Neuronal stem cell (in vitro differentiated cells): ENCODE results near the gene ZDHHC11.
"Not testable (repeated sequence)": the region's sequence is repeated elsewhere in the genome, so short reads cannot be mapped to it uniquely, and the experiment has no call there.

Experiments used
- DNase-seq: peaks from one replicate; pipeline ENCODE4 v3.0.0-alpha.2; 2013; ENCODE audit warnings: low spot score
- H2AFZ ChIP-seq: one replicate; pipeline ENCODE4 v1.6.1; 2013; ENCODE audit warnings: mild to moderate bottlenecking, low read length, inconsistent platforms
- H2AK5ac ChIP-seq: 2 replicates; pipeline ENCODE4 v1.6.1; 2013; ENCODE audit warnings: low read depth, mild to moderate bottlenecking, inconsistent platforms, low read length, moderate library complexity, mixed read lengths
- H2BK120ac ChIP-seq: 2 replicates; pipeline ENCODE4 v1.6.1; 2013; ENCODE audit warnings: low read depth, mild to moderate bottlenecking, inconsistent platforms, low read length, moderate library complexity, mixed read lengths
- H2BK12ac ChIP-seq: one replicate; pipeline ENCODE4 v1.6.1; 2013; ENCODE audit warnings: low read length, inconsistent platforms
- H2BK15ac ChIP-seq: 2 replicates; pipeline ENCODE4 v1.6.1; 2013; ENCODE audit warnings: mild to moderate bottlenecking, low read length, inconsistent platforms, mixed read lengths
- H2BK5ac ChIP-seq: one replicate; pipeline ENCODE4 v1.6.1; 2013; ENCODE audit warnings: inconsistent platforms, mild to moderate bottlenecking, low read length, moderate library complexity
- H3K14ac ChIP-seq: one replicate; pipeline ENCODE4 v1.6.1; 2013; ENCODE audit warnings: low read length, inconsistent platforms
- H3K18ac ChIP-seq: 2 replicates; pipeline ENCODE4 v1.6.1; 2013; ENCODE audit warnings: low read length, inconsistent platforms
- H3K23ac ChIP-seq: 2 replicates; pipeline ENCODE4 v1.6.1; 2013; ENCODE audit warnings: low read depth, mild to moderate bottlenecking, mixed read lengths, low read length, inconsistent platforms; ENCODE audit not compliant: poor library complexity
- H3K27ac ChIP-seq: replicated peaks from 3 replicates; pipeline ENCODE4 v1.5.1; 2013; ENCODE audit warnings: low read length, inconsistent platforms
- H3K27me3 ChIP-seq, 3 experiments: 2 replicates each; pipeline ENCODE4 v1.6.1; 2013; ENCODE audit warnings: low read length in 3 of 3, mild to moderate bottlenecking in 2 of 3, inconsistent platforms in 1 of 3, low read depth in 1 of 3, mixed read lengths in 1 of 3, moderate library complexity in 1 of 3; ENCODE audit not compliant: control insufficient read depth in 3 of 3, insufficient read depth in 3 of 3
- H3K36me3 ChIP-seq, 2 donors: replicated peaks in 1 of 2; 2 replicates each; pipeline ENCODE4 v1.6.1; 2013; ENCODE audit warnings: low read length in 2 of 2; ENCODE audit not compliant: control insufficient read depth in 2 of 2, insufficient read depth in 2 of 2
- H3K4ac ChIP-seq: 2 replicates; pipeline ENCODE4 v1.6.1; 2013; ENCODE audit warnings: inconsistent platforms, mild to moderate bottlenecking, low read length, moderate library complexity
- H3K4me1 ChIP-seq, 2 donors: 1 replicate in 1 of 2; 2 replicates in 1 of 2; pipeline ENCODE4 v1.6.1; 2013; ENCODE audit warnings: low read length in 2 of 2, low read depth in 1 of 2; ENCODE audit not compliant: control insufficient read depth in 2 of 2, insufficient read depth in 1 of 2
- H3K4me2 ChIP-seq: one replicate; pipeline ENCODE4 v1.6.1; 2013; ENCODE audit warnings: mild to moderate bottlenecking, low read length, inconsistent platforms; ENCODE audit not compliant: insufficient read depth, poor library complexity, severe bottlenecking
- H3K4me3 ChIP-seq, 2 donors: 2 replicates each; pipeline ENCODE4 v1.5.1; 2013; ENCODE audit warnings: low read length in 2 of 2, mild to moderate bottlenecking in 2 of 2, inconsistent platforms in 1 of 2, moderate library complexity in 1 of 2
- H3K79me1 ChIP-seq: one replicate; pipeline ENCODE4 v1.6.1; 2013; ENCODE audit warnings: low read depth, mild to moderate bottlenecking, inconsistent platforms, low read length, moderate library complexity
- H3K9ac ChIP-seq: one replicate; pipeline ENCODE4 v1.6.1; 2013; ENCODE audit warnings: mild to moderate bottlenecking, low read depth, low read length, inconsistent platforms; ENCODE audit not compliant: poor library complexity
- H3K9me3 ChIP-seq, 2 donors: replicated peaks in 1 of 2; 2 replicates each; pipeline versions ENCODE3 to v1.6.1; 2013; ENCODE audit warnings: low read length in 2 of 2, mild to moderate bottlenecking in 2 of 2, inconsistent platforms in 1 of 2, low read depth in 1 of 2, mixed read lengths in 1 of 2, moderate library complexity in 1 of 2; ENCODE audit not compliant: control insufficient read depth in 2 of 2, insufficient read depth in 1 of 2
- H4K8ac ChIP-seq: one replicate; pipeline ENCODE4 v1.6.1; 2013; ENCODE audit warnings: low read depth, mild to moderate bottlenecking, inconsistent platforms, low read length, moderate library complexity
- H4K91ac ChIP-seq: one replicate; pipeline ENCODE4 v1.6.1; 2013; ENCODE audit warnings: low read length, low read depth, mild to moderate bottlenecking, inconsistent platforms; ENCODE audit not compliant: poor library complexity
- WGBS, 2 donors: extraction: QIAGEN DNeasy Blood & Tissue Kit; methylation state at CpG; one replicate each; pipeline ENCODE4 v1.1.7; 2013; ENCODE audit warnings: missing lambda C conversion rate in 2 of 2, mixed read lengths in 1 of 2; ENCODE audit not compliant: insufficient read length in 2 of 2, insufficient replicate concordance in 1 of 2; ENCODE audit errors: extremely low coverage in 2 of 2; 5-methylcytosine and 5-hydroxymethylcytosine counted together

Gene ZDHHC11

DNA sequence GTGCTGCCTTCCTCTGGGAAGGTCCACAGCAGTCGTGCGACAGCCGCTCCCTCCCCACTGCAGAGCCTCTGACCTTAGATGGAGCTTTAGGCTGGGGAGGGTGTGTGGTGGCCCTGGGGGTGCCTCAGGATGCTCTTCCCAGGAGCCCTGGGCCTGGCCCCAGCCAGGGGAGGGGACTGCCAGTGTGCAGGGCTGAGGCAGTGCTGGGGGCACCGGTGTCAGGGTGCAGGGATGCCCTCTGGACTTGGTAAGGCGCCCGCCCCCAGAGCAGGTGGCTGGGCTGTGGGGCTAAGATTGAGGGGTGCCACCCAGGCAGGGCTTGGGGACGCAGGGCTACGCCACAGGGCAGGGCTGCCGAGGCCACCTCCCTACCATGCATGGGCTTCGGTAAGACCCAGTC is 80.2 kb downstream of the ZDHHC11 start:
- Histone ChIP-seq H2AK5ac (peak overlapping the region; percentile 40), H3K14ac (peak overlapping the region; percentile 14), H2BK15ac (peak overlapping the region; percentile 27), H3K36me3 (peaks cover 0 to 15% of the 10 kb centered on the region in 2 donors), H2BK12ac (peak overlapping the region; percentile 59), H3K18ac (peak overlapping the region; percentile 91)
- not testable (repeated sequence) for H3K4me2 ChIP-seq, H3K9me3 ChIP-seq, H2BK120ac ChIP-seq, H2BK5ac ChIP-seq, H3K9ac ChIP-seq, H4K91ac ChIP-seq, H2AFZ ChIP-seq, H3K4me1 ChIP-seq, H3K27ac ChIP-seq, H3K27me3 ChIP-seq, H4K8ac ChIP-seq, H3K4me3 ChIP-seq, H3K4ac ChIP-seq, H3K23ac ChIP-seq, DNase-seq, H3K79me1 ChIP-seq
- WGBS, 2 donors, result no CpG with 5 or more reads among the region's 10 CpGs

DNA sequence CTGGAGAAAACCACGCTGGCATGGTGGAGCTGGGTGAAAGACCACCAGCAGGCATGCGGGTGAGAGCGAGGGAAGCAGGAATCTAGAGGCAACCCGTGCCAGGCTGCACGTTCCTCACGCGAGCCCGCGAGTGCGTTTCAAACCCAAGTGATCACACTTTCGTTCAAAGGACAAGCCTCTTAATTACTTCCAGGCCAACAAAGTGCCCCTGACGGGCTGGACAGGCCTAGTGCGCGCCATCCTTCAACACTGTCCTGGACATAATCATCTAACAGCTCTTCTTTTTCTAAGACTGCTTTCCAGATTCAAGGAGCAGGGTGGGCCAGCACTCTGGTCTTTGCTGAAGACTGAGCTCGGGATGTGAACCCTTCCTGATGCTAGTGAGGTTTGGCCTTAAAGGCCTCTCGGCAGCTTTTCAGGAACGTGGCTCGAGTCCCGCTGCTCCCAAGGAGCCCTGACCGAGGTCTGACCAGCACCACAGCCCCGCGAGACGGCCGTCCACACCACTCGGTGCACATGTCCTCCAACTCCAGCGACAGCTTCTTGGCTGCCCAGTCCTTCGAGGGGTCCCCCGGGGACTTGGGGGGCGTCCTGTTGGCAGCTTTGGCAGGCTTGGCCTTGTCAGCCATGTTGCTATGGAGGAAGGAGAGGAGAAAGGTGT is 81.2 kb downstream of the ZDHHC11 start:
- H3K4me1 ChIP-seq, H3K27ac ChIP-seq, H3K79me1 ChIP-seq, H3K27me3 ChIP-seq, H3K9ac ChIP-seq, H4K91ac ChIP-seq, H3K23ac ChIP-seq, H2AFZ ChIP-seq, H3K4me2 ChIP-seq, H4K8ac ChIP-seq, H2BK5ac ChIP-seq, H2BK15ac ChIP-seq, H2BK120ac ChIP-seq, H3K4ac ChIP-seq, H3K14ac ChIP-seq, H3K4me3 ChIP-seq, H3K9me3 ChIP-seq, DNase-seq, H2AK5ac ChIP-seq: not testable (repeated sequence)
- H3K18ac ChIP-seq, result peak overlapping the region; percentile 27
- no CpG with 5 or more reads among the region's 29 CpGs for WGBS, 2 donors
- H3K36me3 ChIP-seq, result peaks cover 0 to 17% of the 10 kb centered on the region in 2 donors
- H2BK12ac ChIP-seq, result peak overlapping the region; percentile 41

DNA sequence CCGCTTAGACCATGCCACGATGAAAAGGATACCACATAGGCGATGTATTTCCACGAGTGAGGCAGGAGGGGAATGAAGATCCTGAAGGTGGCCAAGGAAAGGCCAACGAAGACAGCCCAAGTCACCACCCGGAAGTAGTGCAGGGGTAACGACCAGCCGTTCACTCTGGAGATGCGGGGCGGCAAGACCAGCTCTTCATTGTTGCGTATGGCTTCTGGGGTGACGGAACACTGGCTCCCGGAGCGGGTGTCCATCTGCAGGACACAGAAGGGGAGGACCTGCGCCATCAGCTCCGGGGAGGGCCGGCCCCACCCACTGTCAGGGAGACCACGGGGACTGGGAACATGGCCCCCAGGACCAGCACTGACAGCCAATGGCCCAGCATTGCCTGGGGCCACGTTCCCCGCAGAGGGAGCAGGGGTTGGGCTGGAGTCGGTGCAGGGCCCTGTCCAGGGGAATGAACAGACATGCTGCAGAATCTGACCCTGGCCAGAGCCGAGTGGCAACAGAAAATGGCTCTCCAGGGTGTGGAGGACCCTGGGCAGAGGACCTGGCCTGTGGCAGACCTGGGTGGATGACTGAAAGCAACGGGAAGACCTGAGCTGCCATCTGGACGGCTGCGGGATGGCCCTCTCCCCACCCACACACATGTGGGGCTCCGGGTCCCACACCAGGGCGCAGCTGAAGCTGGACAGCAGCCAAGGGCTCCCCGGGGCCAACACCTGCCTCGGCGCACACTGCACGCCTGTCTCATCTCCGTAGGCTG is 83.9 kb downstream of the ZDHHC11 start:
- no CpG with 5 or more reads among the region's 32 CpGs for WGBS, 2 donors
- no peak overlapping the region for H2BK5ac ChIP-seq
- peak overlapping the region; percentile 79 for H2AK5ac ChIP-seq
- no peak overlapping the region for H4K8ac ChIP-seq
- H3K36me3 ChIP-seq, result peaks cover 0 to 22% of the 10 kb centered on the region in 2 donors
- H2AFZ ChIP-seq, result no peak overlapping the region
- H3K9ac ChIP-seq, result peak overlapping the region; percentile 1
- peak overlapping the region; percentile 81 for H3K23ac ChIP-seq
- peak overlapping the region; percentile 56 for H4K91ac ChIP-seq
- H3K18ac ChIP-seq, result no peak overlapping the region
- peaks cover 2% of the 10 kb centered on the region for H3K79me1 ChIP-seq
- peak overlapping the region; percentile 19 for H2BK15ac ChIP-seq
- no peak overlapping the region for H3K4me2 ChIP-seq
- no peak overlapping the region for H3K27ac ChIP-seq
- no peaks in the 10 kb centered on the region for H3K27me3 ChIP-seq
- H3K9me3 ChIP-seq, result peaks cover 5 to 13% of the 10 kb centered on the region in 2 donors
- H3K4me3 ChIP-seq, result peak overlapping the region in 1 of 2 donors; percentile 5
- peak overlapping the region; percentile 76 for H2BK12ac ChIP-seq
- no peak for DNase-seq
- no peak overlapping the region for H2BK120ac ChIP-seq
- peak overlapping the region; percentile 81 for H3K4ac ChIP-seq
- H3K4me1 ChIP-seq, result no peaks in the 10 kb centered on the region
- H3K14ac ChIP-seq, result peak overlapping the region; percentile 100

DNA sequence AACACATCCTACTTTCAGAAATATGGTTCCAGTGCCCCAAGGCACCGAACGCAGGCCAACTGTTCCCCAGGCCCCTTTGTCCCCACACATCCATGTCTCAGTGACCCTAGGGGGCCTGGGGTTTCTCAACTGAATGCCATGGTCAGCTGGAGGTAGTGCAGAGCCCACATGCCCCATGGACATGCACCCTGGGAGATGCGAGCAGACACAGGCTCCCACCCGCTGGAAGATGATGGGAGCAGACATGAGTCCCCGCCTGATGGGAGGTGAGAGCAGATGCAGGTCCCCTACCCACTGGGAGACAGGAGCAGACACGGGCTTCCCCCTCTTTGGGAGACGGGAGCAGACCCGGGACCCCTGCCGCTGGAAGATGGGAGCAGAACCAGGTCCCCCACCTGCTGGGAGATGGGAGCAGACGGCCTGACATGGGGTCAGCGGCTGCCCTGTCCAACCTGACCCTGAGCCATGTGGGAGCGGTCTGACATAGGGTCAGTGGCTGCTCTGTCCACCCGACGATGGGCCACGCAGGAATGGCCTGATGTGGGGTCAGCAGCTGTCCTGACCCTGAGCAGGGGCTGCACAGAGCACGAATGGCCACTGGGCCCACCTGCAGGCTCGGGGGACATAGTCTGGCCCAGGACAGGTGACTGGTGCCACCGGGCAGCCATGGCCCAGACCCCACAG is 84.7 kb downstream of the ZDHHC11 start:
- no CpG with 5 or more reads among the region's 18 CpGs for WGBS, 2 donors
- Histone ChIP-seq H2AK5ac (peak overlapping the region; percentile 79), H3K9ac (peak overlapping the region; percentile 2), H2BK12ac (peak overlapping the region; percentile 76), H2BK120ac (peak overlapping the region; percentile 62), H2AFZ (no peak overlapping the region), H3K4ac (peak overlapping the region; percentile 81), H3K4me2 (no peak overlapping the region), H3K23ac (peak overlapping the region; percentile 81), H4K91ac (peak overlapping the region; percentile 56), H3K9me3 (peaks cover 5 to 14% of the 10 kb centered on the region in 2 donors), H3K4me1 (no peaks in the 10 kb centered on the region), H2BK15ac (peak overlapping the region; percentile 30), H4K8ac (peak overlapping the region; percentile 52), H3K14ac (peak overlapping the region; percentile 100), H2BK5ac (peak overlapping the region; percentile 42), H3K4me3 (peak overlapping the region in 1 of 2 donors; percentile 16), H3K79me1 (peaks cover 3% of the 10 kb centered on the region), H3K18ac (peak overlapping the region; percentile 66), H3K27me3 (no peaks in the 10 kb centered on the region), H3K36me3 (peaks cover 0 to 22% of the 10 kb centered on the region in 2 donors), H3K27ac (no peak overlapping the region)
- no peak for DNase-seq
